HAP-1 (cell line): ENCODE results near the gene PMEPA1.

ENCODE experiments used
- DNase-seq, 2 experiments: peaks; one replicate each; pipeline ENCODE4 v3.0.0-alpha.2; 2016 to 2020; ENCODE audit warnings: low spot score in 2 of 2
- H3K27me3 ChIP-seq: fragments of 250-450 bp; sonication (Bioruptor Pico); 2 replicates; pipeline ENCODE4 v1.5.1; 2020; ENCODE audit warnings: low read depth, mild to moderate bottlenecking, moderate library complexity
- H3K36me3 ChIP-seq: fragments of 250-450 bp; sonication (Bioruptor Pico); replicated peaks from 2 replicates; pipeline ENCODE4 v1.5.1; 2020; ENCODE audit warnings: mild to moderate bottlenecking
- H3K4me1 ChIP-seq: fragments of 250-450 bp; sonication (Bioruptor Pico); 2 replicates; pipeline ENCODE4 v1.5.1; 2020; ENCODE audit warnings: mild to moderate bottlenecking
- H3K4me3 ChIP-seq: fragments of 250-450 bp; sonication (Bioruptor Pico); 2 replicates; pipeline ENCODE4 v1.5.1; 2020; ENCODE audit warnings: mild to moderate bottlenecking, moderate library complexity
- H3K9me3 ChIP-seq: fragments of 250-450 bp; sonication (Bioruptor Pico); 2 replicates; pipeline ENCODE4 v1.5.1; 2020; ENCODE audit warnings: mild to moderate bottlenecking, moderate library complexity
- in situ Hi-C: fragments of 300-500 bp; cut with MboI; formaldehyde crosslinking; loops from 3 replicates; pipeline ENCODE4 v1.14.3; 2020; ENCODE audit warnings: low sequenced_read_pairs, inconsistent platforms, mixed read lengths

The PMEPA1 gene

GRCh38 chr20:57619051-57619831 lies 90.6 kb downstream of the PMEPA1 start:
- no peak for DNase-seq
- Histone ChIP-seq H3K9me3 (no peaks in the 10 kb centered on the region), H3K27me3 (peaks cover 35% of the 10 kb centered on the region), H3K4me3 (no peak overlapping the region), H3K4me1 (no peaks in the 10 kb centered on the region), H3K36me3 (no peaks in the 10 kb centered on the region)
- in situ Hi-C loops, result no loop called here

- no peak for DNase-seq
- Histone ChIP-seq H3K4me1 (no peaks in the 10 kb centered on the region), H3K27me3 (peaks cover 35% of the 10 kb centered on the region), H3K4me3 (no peak overlapping the region), H3K36me3 (no peaks in the 10 kb centered on the region), H3K9me3 (no peaks in the 10 kb centered on the region)
- in situ Hi-C loops, result no loop called here
These were observed 91.1 kb downstream of the PMEPA1 start for GRCh38 chr20:57618764-57619050.

GRCh38 chr20:57618091-57618763 lies 91.6 kb downstream of the PMEPA1 start:
- no peak for DNase-seq
- Histone ChIP-seq H3K36me3 (no peaks in the 10 kb centered on the region), H3K9me3 (no peaks in the 10 kb centered on the region), H3K27me3 (peaks cover 35% of the 10 kb centered on the region), H3K4me3 (no peak overlapping the region), H3K4me1 (no peaks in the 10 kb centered on the region)
- in situ Hi-C loops, result no loop called here

- Histone ChIP-seq H3K4me1 (no peaks in the 10 kb centered on the region), H3K36me3 (no peaks in the 10 kb centered on the region), H3K27me3 (peaks cover 35% of the 10 kb centered on the region), H3K9me3 (no peaks in the 10 kb centered on the region), H3K4me3 (no peak overlapping the region)
- no peak for DNase-seq
- in situ Hi-C loops, result no loop called here
These were observed 92.6 kb downstream of the PMEPA1 start for GRCh38 chr20:57617079-57617795.

GRCh38 chr20:57616143-57616951 lies 93.5 kb downstream of the PMEPA1 start:
- in situ Hi-C loops, result no loop called here
- Histone ChIP-seq H3K9me3 (no peaks in the 10 kb centered on the region), H3K4me1 (no peaks in the 10 kb centered on the region), H3K36me3 (no peaks in the 10 kb centered on the region), H3K27me3 (peaks cover 35% of the 10 kb centered on the region), H3K4me3 (no peak overlapping the region)
- DNase-seq, result no peak

- no peak overlapping the region for H3K4me3 ChIP-seq
- no peaks in the 10 kb centered on the region for H3K36me3 ChIP-seq
- no peak for DNase-seq
- in situ Hi-C loops, result no loop called here
- H3K27me3 ChIP-seq, result peaks cover 27% of the 10 kb centered on the region
- H3K9me3 ChIP-seq, result no peaks in the 10 kb centered on the region
- no peaks in the 10 kb centered on the region for H3K4me1 ChIP-seq
These were observed 94.4 kb downstream of the PMEPA1 start for GRCh38 chr20:57615445-57615811.

GRCh38 chr20:57614490-57615444 lies 95.0 kb downstream of the PMEPA1 start:
- Histone ChIP-seq H3K36me3 (no peaks in the 10 kb centered on the region), H3K27me3 (peaks cover 23% of the 10 kb centered on the region), H3K4me1 (no peaks in the 10 kb centered on the region), H3K9me3 (no peaks in the 10 kb centered on the region), H3K4me3 (no peak overlapping the region)
- in situ Hi-C loops, result no loop called here
- DNase-seq, result no peak

- no peaks in the 10 kb centered on the region for H3K9me3 ChIP-seq
- no peaks in the 10 kb centered on the region for H3K4me1 ChIP-seq
- H3K36me3 ChIP-seq, result no peaks in the 10 kb centered on the region
- DNase-seq, result no peak
- peaks cover 10% of the 10 kb centered on the region for H3K27me3 ChIP-seq
- in situ Hi-C loops, result no loop called here
- no peak overlapping the region for H3K4me3 ChIP-seq
These were observed 96.3 kb downstream of the PMEPA1 start for GRCh38 chr20:57613481-57613921.

- Histone ChIP-seq H3K27me3 (peaks cover 4% of the 10 kb centered on the region), H3K4me3 (no peak overlapping the region), H3K4me1 (no peaks in the 10 kb centered on the region), H3K9me3 (no peaks in the 10 kb centered on the region), H3K36me3 (no peaks in the 10 kb centered on the region)
- in situ Hi-C loops, result no loop called here
- no peak for DNase-seq
These were observed 96.9 kb downstream of the PMEPA1 start for GRCh38 chr20:57612916-57613315.

GRCh38 chr20:57612436-57612835 lies 97.4 kb downstream of the PMEPA1 start:
- no peaks in the 10 kb centered on the region for H3K9me3 ChIP-seq
- no peak for DNase-seq
- no peaks in the 10 kb centered on the region for H3K4me1 ChIP-seq
- no peaks in the 10 kb centered on the region for H3K36me3 ChIP-seq
- in situ Hi-C loops, result no loop called here
- H3K27me3 ChIP-seq, result no peaks in the 10 kb centered on the region; the same call in 1 of the 2 replicates
- no peak overlapping the region for H3K4me3 ChIP-seq

GRCh38 chr20:57611586-57612311 lies 98.1 kb downstream of the PMEPA1 start:
- Histone ChIP-seq H3K4me3 (no peak overlapping the region), H3K36me3 (no peaks in the 10 kb centered on the region), H3K9me3 (no peaks in the 10 kb centered on the region), H3K4me1 (no peaks in the 10 kb centered on the region), H3K27me3 (no peaks in the 10 kb centered on the region; the same call in 1 of the 2 replicates)
- DNase-seq, result no peak
- in situ Hi-C loops, result no loop called here

GRCh38 chr20:57610261-57610952 lies 99.4 kb downstream of the PMEPA1 start:
- DNase-seq, result no peak
- Histone ChIP-seq H3K27me3 (no peaks in the 10 kb centered on the region; the same call in 1 of the 2 replicates), H3K9me3 (no peaks in the 10 kb centered on the region), H3K4me1 (no peaks in the 10 kb centered on the region), H3K36me3 (no peaks in the 10 kb centered on the region), H3K4me3 (no peak overlapping the region)
- in situ Hi-C loops, result no loop called here
